Omental fat pad (tissue), 4 donors: ENCODE data around the gene GUCD1. TPM values are rescaled to one million over a fixed set of nuclear protein-coding genes. Genes with fewer than 3 reads are reported as not detected.
"Not testable (repeated sequence)": the region's sequence is repeated elsewhere in the genome, so short reads cannot be mapped to it uniquely, and the experiment has no call there.

Experiments
- ATAC-seq: fragments of 150-250 bp; one replicate; pipeline ENCODE4 v1.9.1; 2016; ENCODE audit warnings: mild to moderate bottlenecking, moderate library complexity; ENCODE audit not compliant: low FRiP score
- DNase-seq: peaks from one replicate; pipeline ENCODE4 v3.0.0-alpha.2; 2019; ENCODE audit warnings: low spot score
- CTCF ChIP-seq, 3 donors: fragments of 450-650 bp; IDR thresholded peaks; one replicate each; pipeline ENCODE4 v1.5.1; 2016 to 2017; ENCODE audit warnings: antibody characterized with exemption in 3 of 3, mild to moderate bottlenecking in 3 of 3, moderate library complexity in 2 of 3
- total RNA-seq, 4 donors: library from RNA; depleted of rRNA; stranded (reverse); fragments of >200 nt; gene quantifications; one replicate each; pipeline ENCODE4 v1.1.0, GENCODE V29; 2016

The GUCD1 gene
- total RNA-seq, 4 donors from 2014 or later: 105 to 179 (median 171) TPM

GRCh38 chr22:24541681-24542515 lies 13.0 kb downstream of the GUCD1 start:
- DNase-seq: no peak
- ATAC-seq: no peak
- no peak for TF ChIP-seq CTCF (IDR thresholded peaks at IDR 0.05)

- TF ChIP-seq CTCF (IDR thresholded peaks at IDR 0.05): no peak
- ATAC-seq: no peak
- no peak for DNase-seq
Observed at GRCh38 chr22:24540470-24540869, 14.5 kb downstream of the GUCD1 start.

GRCh38 chr22:24536089-24536488 lies 18.8 kb downstream of the GUCD1 start:
- DNase-seq (no peak), ATAC-seq (no peak)
- no peak for TF ChIP-seq CTCF (IDR thresholded peaks at IDR 0.05)

GRCh38 chr22:24535348-24535747 lies 19.6 kb downstream of the GUCD1 start:
- no peak for DNase-seq
- ATAC-seq: no peak
- no peak for TF ChIP-seq CTCF (IDR thresholded peaks at IDR 0.05)

GRCh38 chr22:24532075-24532474 lies 22.9 kb downstream of the GUCD1 start:
- TF ChIP-seq CTCF (IDR thresholded peaks at IDR 0.05): no peak
- no peak for DNase-seq

GRCh38 chr22:24530968-24531367 lies 24.0 kb downstream of the GUCD1 start:
- not testable (repeated sequence) for ATAC-seq, DNase-seq

More at GRCh38 chr22:24532075-24532474, 22.9 kb downstream of the GUCD1 start:
- ATAC-seq: no peak

- no peak for TF ChIP-seq CTCF (IDR thresholded peaks at IDR 0.05)
- ATAC-seq: no peak
- DNase-seq: no peak
Observed at GRCh38 chr22:24529898-24530297, 25.0 kb downstream of the GUCD1 start.
